Natural killer cell (primary cell): ENCODE data around the gene NCSTN. TPM values are rescaled to one million over a fixed set of nuclear protein-coding genes. Genes with fewer than 3 reads are reported as not detected.

Source experiments
- ATAC-seq, 3 donors: fragments of 150-1000 bp in 2 of 3; fragments of 200-7000 bp in 1 of 3; cut with Tn5 transposase; 1 replicate in 1 of 3; 2 replicates in 2 of 3; pipeline ENCODE4 v1.10.0; 2021; ENCODE audit warnings: mild to moderate bottlenecking in 2 of 3, moderate library complexity in 2 of 3
- DNase-seq, 2 donors: peaks; one replicate each; pipeline versions ENCODE4 v3.0.0 to v3.0.0-alpha.2; 2013 to 2021; ENCODE audit warnings: mixed read lengths in 1 of 2
- H3K27ac ChIP-seq: one replicate; pipeline ENCODE4 v1.5.1; 2013; ENCODE audit warnings: mild to moderate bottlenecking, low read length
- H3K27me3 ChIP-seq: one replicate; pipeline ENCODE4 v1.6.1; 2013; ENCODE audit warnings: low read length; ENCODE audit not compliant: control insufficient read depth, insufficient read depth
- H3K36me3 ChIP-seq: one replicate; pipeline ENCODE4 v1.6.1; 2013; ENCODE audit warnings: low read length; ENCODE audit not compliant: control insufficient read depth, insufficient read depth
- H3K4me1 ChIP-seq: one replicate; pipeline ENCODE4 v1.6.1; 2013; ENCODE audit warnings: low read length; ENCODE audit not compliant: control insufficient read depth, insufficient read depth
- H3K4me3 ChIP-seq: one replicate; pipeline ENCODE4 v1.5.1; 2013; ENCODE audit warnings: low read length
- H3K9me3 ChIP-seq: one replicate; pipeline ENCODE4 v1.6.1; 2013; ENCODE audit warnings: low read length; ENCODE audit not compliant: control insufficient read depth, insufficient read depth
- H3K27ac Mint-ChIP-seq, 2 donors: one replicate each; pipeline ENCODE4 v1.8.0; 2022; ENCODE audit warnings: mild to moderate bottlenecking in 2 of 2, mixed read lengths in 2 of 2, moderate library complexity in 1 of 2
- H3K27me3 Mint-ChIP-seq, 2 donors: one replicate each; pipeline ENCODE4 v1.8.0; 2022; ENCODE audit warnings: low read depth in 2 of 2, mixed read lengths in 2 of 2
- H3K36me3 Mint-ChIP-seq: one replicate; pipeline ENCODE4 v1.8.0; 2022; ENCODE audit warnings: mixed read lengths
- H3K4me1 Mint-ChIP-seq, 2 donors: one replicate each; pipeline ENCODE4 v1.8.0; 2022; ENCODE audit warnings: mixed read lengths in 2 of 2
- H3K4me3 Mint-ChIP-seq: one replicate; pipeline ENCODE4 v1.8.0; 2022; ENCODE audit warnings: mild to moderate bottlenecking, moderate library complexity, mixed read lengths
- H3K9me3 Mint-ChIP-seq, 2 donors: one replicate each; pipeline ENCODE4 v1.8.0; 2022; ENCODE audit warnings: mixed read lengths in 2 of 2
- WGBS: methylation state at CpG from one replicate; pipeline ENCODE4 v1.1.7; 2013; ENCODE audit warnings: missing lambda C conversion rate; ENCODE audit not compliant: insufficient coverage; 5-methylcytosine and 5-hydroxymethylcytosine counted together
- intact Hi-C: fragments of 100-400 bp; cut with micrococcal nuclease; formaldehyde crosslinking; loops from one replicate; pipeline ENCODE4 v1.14.2; 2022
- total RNA-seq, 4 donors: library from RNA; stranded (reverse); fragments of 120-200 nt in 1 of 4; gene quantifications; one replicate each; pipeline versions ENCODE4 v1.2.3 to v1.2.4, GENCODE V29; 2013 to 2022
- TF ChIP-seq, protein P1 (sequence below): fragments of 200-600 bp; IDR thresholded peaks from one replicate; pipeline ENCODE4 v1.8.0; 2022; ENCODE audit warnings: antibody characterized with exemption

Gene NCSTN
- total RNA-seq, 3 donors from 2014 or later (not counting 1 experiment from before 2014, with no cell fraction given): 104 to 140 (median 110) TPM

DNA sequence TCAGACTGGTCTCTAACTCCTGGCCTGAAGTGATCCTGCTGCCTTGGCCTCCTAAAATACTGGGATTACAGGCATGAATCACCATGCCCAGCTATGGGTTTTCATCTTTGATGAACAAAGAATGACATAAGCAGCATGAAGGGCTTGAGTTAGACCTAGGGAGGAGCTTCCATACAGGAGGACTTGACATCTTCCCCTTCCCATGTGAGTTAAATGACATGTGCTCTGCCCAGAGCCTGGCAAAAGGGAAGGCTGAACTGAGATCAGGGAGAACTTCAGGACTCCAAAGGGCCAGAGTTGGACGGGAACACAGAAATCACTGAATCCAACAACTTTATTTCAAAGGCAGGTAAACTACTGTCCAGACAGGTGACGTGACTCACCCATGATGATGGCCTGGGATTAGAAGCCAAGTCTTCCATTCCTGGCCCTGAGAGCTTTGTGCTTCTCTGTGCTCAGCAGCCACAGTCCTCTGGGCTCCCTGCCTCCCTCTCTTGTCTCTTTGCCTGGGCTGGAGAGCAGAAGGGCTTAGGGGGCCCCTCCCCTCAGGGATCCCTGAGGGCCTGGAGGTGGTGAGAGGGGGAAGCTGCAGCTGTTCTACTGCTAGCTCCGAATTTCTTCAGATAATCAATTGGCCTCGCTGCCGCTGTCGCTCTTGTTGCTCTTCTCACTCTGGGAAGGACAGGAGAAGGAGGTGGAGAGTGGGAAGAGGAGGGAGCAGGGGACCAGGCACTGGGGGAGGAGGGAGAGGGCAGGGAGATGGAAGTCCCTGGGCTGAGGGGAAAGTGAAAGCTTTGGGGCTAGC lies 31.3 kb downstream of the NCSTN start:
- intact Hi-C loops: loop anchor here (5.0 to 10.0 kb wide), 2 partner anchors 287 to 440 kb away; no protein-coding TSS in a partner anchor
- Histone ChIP-seq H3K27ac (no peak overlapping the region), H3K4me1 (peaks cover 21% of the 10 kb centered on the region), H3K36me3 (no peaks in the 10 kb centered on the region), H3K27me3 (no peaks in the 10 kb centered on the region), H3K9me3 (no peaks in the 10 kb centered on the region), H3K4me3 (no peak overlapping the region)
- ATAC-seq (no peak), DNase-seq (no peak)
- 86% methylated on average over 6 of the region's 6 CpGs for WGBS
- H3K27ac Mint-ChIP-seq: peak overlapping the region in 1 of 2 donors; percentile 88
- H3K4me3 Mint-ChIP-seq: no peak overlapping the region
- no peaks in the 10 kb centered on the region for H3K9me3 Mint-ChIP-seq
- peaks cover 0 to 8% of the 10 kb centered on the region in 2 donors for H3K27me3 Mint-ChIP-seq
- TF ChIP-seq, protein P1, sequence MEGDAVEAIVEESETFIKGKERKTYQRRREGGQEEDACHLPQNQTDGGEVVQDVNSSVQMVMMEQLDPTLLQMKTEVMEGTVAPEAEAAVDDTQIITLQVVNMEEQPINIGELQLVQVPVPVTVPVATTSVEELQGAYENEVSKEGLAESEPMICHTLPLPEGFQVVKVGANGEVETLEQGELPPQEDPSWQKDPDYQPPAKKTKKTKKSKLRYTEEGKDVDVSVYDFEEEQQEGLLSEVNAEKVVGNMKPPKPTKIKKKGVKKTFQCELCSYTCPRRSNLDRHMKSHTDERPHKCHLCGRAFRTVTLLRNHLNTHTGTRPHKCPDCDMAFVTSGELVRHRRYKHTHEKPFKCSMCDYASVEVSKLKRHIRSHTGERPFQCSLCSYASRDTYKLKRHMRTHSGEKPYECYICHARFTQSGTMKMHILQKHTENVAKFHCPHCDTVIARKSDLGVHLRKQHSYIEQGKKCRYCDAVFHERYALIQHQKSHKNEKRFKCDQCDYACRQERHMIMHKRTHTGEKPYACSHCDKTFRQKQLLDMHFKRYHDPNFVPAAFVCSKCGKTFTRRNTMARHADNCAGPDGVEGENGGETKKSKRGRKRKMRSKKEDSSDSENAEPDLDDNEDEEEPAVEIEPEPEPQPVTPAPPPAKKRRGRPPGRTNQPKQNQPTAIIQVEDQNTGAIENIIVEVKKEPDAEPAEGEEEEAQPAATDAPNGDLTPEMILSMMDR: no peak
- peaks cover 15 to 18% of the 10 kb centered on the region in 2 donors for H3K4me1 Mint-ChIP-seq
- no peaks in the 10 kb centered on the region for H3K36me3 Mint-ChIP-seq

- peaks cover 0 to 13% of the 10 kb centered on the region in 2 donors for H3K27me3 Mint-ChIP-seq
- peak overlapping the region; percentile 35 for H3K4me3 Mint-ChIP-seq
- DNase-seq: peak; percentile 25 to 34
- H3K4me1 Mint-ChIP-seq: peaks cover 15 to 18% of the 10 kb centered on the region in 2 donors
- intact Hi-C loops: loop anchor here (1.0 to 10.0 kb wide), 5 partner anchors 183 to 441 kb away; no protein-coding TSS in a partner anchor
- H3K36me3 ChIP-seq: no peaks in the 10 kb centered on the region
- WGBS: 25% methylated on average over 9 of the region's 9 CpGs
- H3K36me3 Mint-ChIP-seq: no peaks in the 10 kb centered on the region
- no peaks in the 10 kb centered on the region for H3K9me3 ChIP-seq
- ATAC-seq: peak; percentile 71 to 87 (median 82)
- H3K4me3 ChIP-seq: no peak overlapping the region
- no peak overlapping the region for H3K27ac ChIP-seq
- peaks cover 21% of the 10 kb centered on the region for H3K4me1 ChIP-seq
- no peaks in the 10 kb centered on the region for H3K9me3 Mint-ChIP-seq
- TF ChIP-seq, protein P1: no peak
- no peaks in the 10 kb centered on the region for H3K27me3 ChIP-seq
- H3K27ac Mint-ChIP-seq: peak overlapping the region; percentile 37 to 88
Observed at GRCh38 chr1:160375788-160376524, 32.8 kb downstream of the NCSTN start.

DNA sequence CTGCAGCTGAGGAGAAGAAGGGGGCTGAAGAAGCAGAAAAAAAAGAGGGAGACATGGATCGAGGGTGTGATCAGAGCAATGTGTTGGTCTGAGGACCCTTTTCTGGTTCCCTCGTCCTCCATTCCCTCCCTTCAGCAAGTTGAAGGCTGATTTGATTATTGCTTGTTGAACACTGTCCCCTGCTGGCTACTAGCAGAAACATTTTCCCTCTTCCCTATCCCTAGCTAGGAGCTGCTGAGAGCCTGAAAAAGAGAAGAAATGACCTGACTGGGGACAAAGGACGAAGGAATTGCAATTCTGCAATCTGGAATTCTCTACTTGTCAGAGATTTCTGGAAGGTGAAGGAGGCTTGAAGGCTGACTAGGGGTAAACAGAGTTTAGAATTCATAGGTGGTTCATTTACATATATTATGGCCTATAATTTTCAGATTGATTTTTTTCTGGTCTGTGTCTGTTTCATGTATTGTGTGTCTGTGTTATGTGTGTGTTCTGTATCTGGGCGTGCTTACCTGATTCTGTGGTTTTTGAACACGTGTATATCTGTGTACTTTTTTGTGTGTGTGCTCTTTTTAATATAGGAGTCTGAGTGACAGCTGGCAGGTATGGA lies 33.4 kb downstream of the NCSTN start:
- Histone ChIP-seq H3K27ac (no peak overlapping the region), H3K36me3 (no peaks in the 10 kb centered on the region), H3K27me3 (no peaks in the 10 kb centered on the region), H3K9me3 (no peaks in the 10 kb centered on the region), H3K4me3 (no peak overlapping the region), H3K4me1 (peaks cover 21% of the 10 kb centered on the region)
- WGBS: 12% methylated on average over 5 of the region's 5 CpGs
- intact Hi-C loops: loop anchor here (1.0 to 10.0 kb wide), 5 partner anchors 183 to 442 kb away; no protein-coding TSS in a partner anchor
- no peaks in the 10 kb centered on the region for H3K36me3 Mint-ChIP-seq
- H3K27ac Mint-ChIP-seq: peak overlapping the region in 1 of 2 donors; percentile 88
- ATAC-seq (peak; percentile 63 to 72 (median 64)), DNase-seq (peak in 1 of 2 donors; percentile 76)
- peaks cover 15 to 18% of the 10 kb centered on the region in 2 donors for H3K4me1 Mint-ChIP-seq
- TF ChIP-seq, protein P1: peak; percentile 77
- peaks cover 0 to 13% of the 10 kb centered on the region in 2 donors for H3K27me3 Mint-ChIP-seq
- no peaks in the 10 kb centered on the region for H3K9me3 Mint-ChIP-seq
- H3K4me3 Mint-ChIP-seq: peak overlapping the region; percentile 35
